ENCODE measurements around the gene SUPT6H.

The SUPT6H gene

GRCh38 chr17:28744972-28745785 is 83.2 kb downstream of the SUPT6H start:
- peak overlapping the region; percentile 75 to 98 (median 93) for H3K27ac ChIP-seq
- peak overlapping the region; percentile 45 to 84 (median 72) for H3K4me3 ChIP-seq

DNA sequence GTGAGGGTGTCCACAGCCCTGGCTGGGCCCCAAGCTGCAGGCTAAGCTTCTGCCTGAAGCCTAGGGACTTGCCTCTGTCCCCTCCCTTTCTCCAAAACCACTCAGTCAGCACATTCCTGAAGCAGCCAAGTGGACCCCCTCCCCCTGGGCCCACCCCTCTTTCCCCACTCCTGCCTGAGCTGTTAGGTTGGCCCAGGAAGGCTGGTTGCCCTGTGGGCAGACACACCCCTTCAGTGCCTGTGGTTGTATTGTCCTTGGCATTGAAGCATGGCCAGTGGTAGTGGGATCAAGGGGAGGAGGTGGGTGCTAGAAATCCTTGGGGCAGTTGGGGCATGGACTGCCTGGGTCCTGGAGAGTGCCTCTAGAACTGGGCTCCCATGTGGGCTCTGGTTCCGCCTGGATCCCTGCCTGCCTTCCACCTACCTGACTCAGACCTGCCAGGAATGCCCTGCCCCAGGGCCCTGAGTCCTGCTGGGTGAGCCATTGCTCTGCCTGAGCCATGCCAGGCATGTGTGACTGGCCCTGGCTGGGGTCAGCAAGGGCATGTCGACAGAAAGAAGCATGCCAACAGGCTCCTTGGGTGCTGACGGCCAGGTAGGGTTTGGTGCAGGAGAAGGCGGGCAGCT is 83.9 kb downstream of the SUPT6H start:
- Histone ChIP-seq H3K27ac (peak overlapping the region in 20 of 21 experiments; percentile 75 to 98 (median 93)), H3K4me3 (peak overlapping the region; percentile 45 to 84 (median 72))

DNA sequence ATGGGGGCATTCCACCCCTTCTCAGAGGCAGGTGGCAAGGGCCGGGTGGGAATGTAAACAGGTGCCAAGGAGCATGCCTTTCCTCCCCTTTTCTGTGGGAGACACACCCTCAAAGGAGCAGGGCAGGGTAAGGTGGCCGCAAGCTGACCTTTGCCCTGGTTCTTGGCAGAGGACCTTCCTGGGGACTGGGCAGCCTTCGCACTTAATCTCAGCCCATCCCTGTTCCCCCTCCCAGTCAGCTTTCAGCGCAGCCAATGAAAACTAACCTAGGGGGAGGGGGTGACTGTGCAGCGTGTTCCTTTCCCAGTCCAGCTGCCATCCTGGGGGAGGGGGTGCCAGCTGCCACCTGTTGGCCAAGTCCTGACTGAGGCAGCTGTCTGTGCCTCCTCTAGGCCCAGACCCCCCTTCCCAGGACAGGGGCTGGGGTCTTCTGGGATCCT is 84.6 kb downstream of the SUPT6H start:
- H3K4me3 ChIP-seq, result peak overlapping the region in 3 of 7 experiments; percentile 58 to 82 (median 66)
- peak overlapping the region in 16 of 21 experiments; percentile 8 to 98 (median 93) for H3K27ac ChIP-seq

DNA sequence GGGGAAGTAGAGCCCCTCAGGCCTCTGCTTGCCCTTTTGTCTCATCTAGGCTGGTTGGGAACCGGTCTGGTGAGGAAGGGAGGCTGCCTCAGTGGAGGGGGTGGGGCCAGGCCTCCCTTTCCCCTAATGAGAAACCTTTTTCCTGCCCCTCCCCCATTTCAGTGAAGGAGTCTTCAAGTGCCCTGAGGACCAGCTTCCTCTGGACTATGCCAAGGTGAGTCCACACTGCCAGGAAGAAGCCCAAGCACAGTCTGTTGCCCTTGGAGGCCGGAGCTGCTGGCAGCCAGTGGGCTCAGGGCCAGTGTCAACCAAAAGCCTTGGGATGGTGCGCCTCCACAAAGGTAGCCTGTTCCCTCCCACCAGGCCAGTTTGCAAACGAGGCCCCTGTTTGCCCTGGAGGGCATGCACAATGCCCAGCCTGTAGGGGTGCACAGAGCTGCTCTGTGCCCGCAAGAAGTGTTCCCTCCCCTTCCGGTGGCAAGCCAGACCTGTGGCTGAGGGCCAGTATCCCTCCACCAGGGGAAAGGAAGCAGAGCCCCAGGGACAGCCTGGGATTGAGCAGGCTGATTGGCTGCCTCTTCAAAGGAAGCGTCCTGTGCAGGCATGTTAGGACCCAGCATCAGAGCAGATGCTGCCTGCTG is 85.2 kb downstream of the SUPT6H start:
- Histone ChIP-seq H3K4me3 (peak overlapping the region in 1 of 7 experiments; percentile 58), H3K27ac (peak overlapping the region in 15 of 21 experiments; percentile 8 to 98 (median 93))

DNA sequence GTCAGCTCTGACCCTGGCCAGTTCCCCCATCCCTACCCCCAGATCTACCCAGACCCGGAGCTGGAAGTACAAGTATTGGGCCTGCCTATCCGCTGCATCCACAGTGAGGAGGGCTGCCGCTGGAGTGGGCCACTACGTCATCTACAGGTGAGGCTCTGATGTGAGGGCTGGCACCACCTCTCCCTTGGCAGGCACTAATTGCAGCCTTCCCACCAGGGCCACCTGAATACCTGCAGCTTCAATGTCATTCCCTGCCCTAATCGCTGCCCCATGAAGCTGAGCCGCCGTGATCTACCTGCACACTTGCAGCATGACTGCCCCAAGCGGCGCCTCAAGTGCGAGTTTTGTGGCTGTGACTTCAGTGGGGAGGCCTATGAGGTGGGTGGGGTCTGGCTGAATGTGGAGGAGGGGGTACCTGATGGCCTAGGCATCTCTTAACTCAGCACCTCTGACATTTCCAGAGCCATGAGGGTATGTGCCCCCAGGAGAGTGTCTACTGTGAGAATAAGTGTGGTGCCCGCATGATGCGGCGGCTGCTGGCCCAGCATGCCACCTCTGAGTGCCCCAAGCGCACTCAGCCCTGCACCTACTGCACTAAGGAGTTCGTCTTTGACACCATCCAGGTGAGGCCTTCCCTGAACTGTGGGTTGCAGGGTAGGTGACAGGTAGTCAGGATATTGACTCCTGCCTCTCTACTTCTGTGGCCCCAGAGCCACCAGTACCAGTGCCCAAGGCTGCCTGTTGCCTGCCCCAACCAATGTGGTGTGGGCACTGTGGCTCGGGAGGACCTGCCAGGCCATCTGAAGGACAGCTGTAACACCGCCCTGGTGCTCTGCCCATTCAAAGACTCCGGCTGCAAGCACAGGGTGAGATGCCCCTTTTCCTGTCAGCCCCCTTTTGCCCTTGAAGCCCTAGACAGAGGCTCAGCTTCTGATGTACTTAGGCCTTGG is 86.1 kb downstream of the SUPT6H start:
- Histone ChIP-seq H3K27ac (peak overlapping the region in 8 of 21 experiments; percentile 0 to 98 (median 52)), H3K4me3 (no peak overlapping the region)

DNA sequence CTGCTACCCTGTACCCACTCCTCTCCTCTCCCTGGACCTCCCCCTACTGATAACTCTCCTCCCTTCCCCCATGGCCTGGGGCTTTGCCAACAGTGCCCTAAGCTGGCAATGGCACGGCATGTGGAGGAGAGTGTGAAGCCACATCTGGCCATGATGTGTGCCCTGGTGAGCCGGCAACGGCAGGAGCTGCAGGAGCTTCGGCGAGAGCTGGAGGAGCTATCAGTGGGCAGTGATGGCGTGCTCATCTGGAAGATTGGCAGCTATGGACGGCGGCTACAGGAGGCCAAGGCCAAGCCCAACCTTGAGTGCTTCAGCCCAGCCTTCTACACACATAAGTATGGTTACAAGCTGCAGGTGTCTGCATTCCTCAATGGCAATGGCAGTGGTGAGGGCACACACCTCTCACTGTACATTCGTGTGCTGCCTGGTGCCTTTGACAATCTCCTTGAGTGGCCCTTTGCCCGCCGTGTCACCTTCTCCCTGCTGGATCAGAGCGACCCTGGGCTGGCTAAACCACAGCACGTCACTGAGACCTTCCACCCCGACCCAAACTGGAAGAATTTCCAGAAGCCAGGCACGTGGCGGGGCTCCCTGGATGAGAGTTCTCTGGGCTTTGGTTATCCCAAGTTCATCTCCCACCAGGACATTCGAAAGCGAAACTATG is 87.0 kb downstream of the SUPT6H start:
- Histone ChIP-seq H3K27ac (peak overlapping the region in 5 of 21 experiments; percentile 8 to 64 (median 23)), H3K4me3 (no peak overlapping the region)

DNA sequence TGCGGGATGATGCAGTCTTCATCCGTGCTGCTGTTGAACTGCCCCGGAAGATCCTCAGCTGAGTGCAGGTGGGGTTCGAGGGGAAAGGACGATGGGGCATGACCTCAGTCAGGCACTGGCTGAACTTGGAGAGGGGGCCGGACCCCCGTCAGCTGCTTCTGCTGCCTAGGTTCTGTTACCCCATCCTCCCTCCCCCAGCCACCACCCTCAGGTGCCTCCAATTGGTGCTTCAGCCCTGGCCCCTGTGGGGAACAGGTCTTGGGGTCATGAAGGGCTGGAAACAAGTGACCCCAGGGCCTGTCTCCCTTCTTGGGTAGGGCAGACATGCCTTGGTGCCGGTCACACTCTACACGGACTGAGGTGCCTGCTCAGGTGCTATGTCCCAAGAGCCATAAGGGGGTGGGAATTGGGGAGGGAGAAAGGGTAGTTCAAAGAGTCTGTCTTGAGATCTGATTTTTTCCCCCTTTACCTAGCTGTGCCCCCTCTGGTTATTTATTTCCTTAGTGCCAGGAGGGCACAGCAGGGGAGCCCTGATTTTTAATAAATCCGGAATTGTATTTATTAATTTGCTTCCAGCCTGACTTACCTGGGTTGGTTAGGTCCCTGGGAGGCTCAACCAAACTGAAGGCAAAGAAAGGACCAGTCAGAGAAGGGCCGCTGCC is 87.6 kb downstream of the SUPT6H start:
- peak overlapping the region in 4 of 21 experiments; percentile 13 to 64 (median 30) for H3K27ac ChIP-seq
- H3K4me3 ChIP-seq, result no peak overlapping the region

- no peak overlapping the region for H3K4me3 ChIP-seq
- H3K27ac ChIP-seq, result peak overlapping the region in 3 of 21 experiments; percentile 27 to 64 (median 35)
Measured at GRCh38 chr17:28750178-28751047, 88.4 kb downstream of the SUPT6H start.

DNA sequence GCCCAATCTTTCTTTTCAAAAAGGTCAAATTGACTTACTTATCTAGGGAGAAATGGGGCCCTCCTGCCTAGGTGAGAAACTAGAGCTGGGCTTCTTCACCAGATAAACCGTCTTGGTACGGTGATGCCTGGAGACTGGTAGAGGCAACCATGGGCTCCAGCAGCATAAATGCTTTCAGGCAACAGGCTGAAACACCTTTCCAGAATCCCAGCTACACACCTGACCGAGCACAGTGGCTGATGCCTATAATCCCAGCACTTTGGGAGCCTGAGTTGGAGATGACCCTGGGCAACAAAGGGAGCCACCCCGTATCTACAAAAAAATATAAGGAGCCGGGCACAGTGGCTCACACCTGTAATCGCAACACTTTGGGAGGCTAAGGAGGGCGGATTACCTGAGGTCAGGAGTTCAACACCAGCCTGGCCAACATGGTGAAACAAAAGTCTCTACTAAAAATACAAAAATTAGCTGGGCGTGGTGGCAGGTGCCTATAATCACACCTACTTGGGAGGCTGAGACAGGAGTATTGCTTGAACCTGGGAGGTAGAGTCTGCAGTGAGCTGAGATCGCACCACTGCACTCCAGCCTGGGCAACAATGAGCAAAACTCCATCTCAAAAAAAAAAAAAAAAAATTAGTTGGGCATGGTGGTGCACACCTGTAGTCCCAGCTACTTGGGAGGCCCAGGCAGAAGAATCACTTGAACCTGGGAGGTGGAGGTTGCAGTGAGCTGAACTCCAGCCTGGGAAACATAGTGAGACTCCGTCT is 89.8 kb downstream of the SUPT6H start:
- Histone ChIP-seq H3K27ac (no peak overlapping the region), H3K4me3 (no peak overlapping the region)
